Measurements from ENCODE around the gene TP53BP2.

GRCh38 chr1:223853275-223853674, 7.5 kb upstream of the TP53BP2 start:
- no peak for TF ChIP-seq POLR2A (IDR thresholded peaks at IDR 0.05)
- TF ChIP-seq CTCF (IDR thresholded peaks at IDR 0.05): no peak
